H1 (cell line): ENCODE data around the gene CYB561.
A peak's percentile ranks its signal among the peaks of the same experiment; 100 is the strongest.

Experiments used
- CEBPB ChIP-seq: IDR thresholded peaks from 2 replicates; pipeline ENCODE4 v1.6.1; 2012; ENCODE audit warnings: low read depth, low read length
- CHD2 ChIP-seq: IDR thresholded peaks from 2 replicates; pipeline ENCODE4 v1.6.1; 2012; ENCODE audit warnings: low read length, improper control_type of control experiment
- EP300 ChIP-seq, 2 experiments: IDR thresholded peaks; 1 replicate in 1 of 2; 2 replicates in 1 of 2; pipeline ENCODE4 v1.6.1; 2011 to 2012; ENCODE audit warnings: low read depth in 2 of 2, low read length in 2 of 2, mild to moderate bottlenecking in 2 of 2, borderline replicate concordance in 1 of 2, inconsistent platforms in 1 of 2, moderate library complexity in 1 of 2
- EZH2 ChIP-seq: fragments of 200-600 bp; sonication (generic); IDR thresholded peaks from 2 replicates; pipeline ENCODE4 v1.7.1; 2012; ENCODE audit warnings: low read depth, mild to moderate bottlenecking, moderate library complexity, low read length, inconsistent platforms; ENCODE audit not compliant: severe bottlenecking
- HDAC2 ChIP-seq, 2 experiments: fragments of 300-600 bp in 1 of 2; sonication (generic) in 1 of 2; IDR thresholded peaks; 2 replicates each; pipeline ENCODE4 v1.6.1; 2011 to 2012; ENCODE audit warnings: low read depth in 2 of 2, low read length in 2 of 2, mild to moderate bottlenecking in 2 of 2, moderate library complexity in 2 of 2, borderline replicate concordance in 1 of 2, inconsistent platforms in 1 of 2
- KDM1A ChIP-seq: fragments of 200-600, 300-600 bp; sonication (generic); IDR thresholded peaks from 2 replicates; pipeline ENCODE4 v1.7.1; 2016; ENCODE audit warnings: mild to moderate bottlenecking, low read length, borderline replicate concordance
- POLR2A ChIP-seq, 2 experiments: IDR thresholded peaks; 1 replicate in 1 of 2; 2 replicates in 1 of 2; pipeline ENCODE4 v1.6.1; 2011; ENCODE audit warnings: low read depth in 2 of 2, low read length in 2 of 2, mild to moderate bottlenecking in 2 of 2; ENCODE audit errors: control extremely low read depth in 1 of 2
- RAD21 ChIP-seq, 2 experiments: IDR thresholded peaks in 1 of 2; conservative IDR thresholded peaks in 1 of 2; 2 replicates each; pipeline ENCODE4 v1.6.1; 2011; ENCODE audit warnings: low read depth in 2 of 2, low read length in 2 of 2, improper control_type of control experiment in 1 of 2, inconsistent platforms in 1 of 2, mild to moderate bottlenecking in 1 of 2, moderate library complexity in 1 of 2
- RFX5 ChIP-seq: IDR thresholded peaks from 2 replicates; pipeline ENCODE4 v1.6.1; 2011; ENCODE audit warnings: low read depth, low read length, improper control_type of control experiment, borderline replicate concordance
- TAF1 ChIP-seq: IDR thresholded peaks from 2 replicates; pipeline ENCODE4 v1.6.1; 2011; ENCODE audit warnings: mild to moderate bottlenecking, low read depth, low read length
- TCF12 ChIP-seq: IDR thresholded peaks from 2 replicates; pipeline ENCODE4 v1.6.1; 2011; ENCODE audit warnings: low read depth, mild to moderate bottlenecking, low read length
- TF ChIP-seq, protein P1 (sequence below), 3 experiments: IDR thresholded peaks; 1 replicate in 2 of 3; 2 replicates in 1 of 3; pipeline versions ENCODE4 v1.5.1 to v1.6.1; 2011; ENCODE audit warnings: low read length in 3 of 3, mild to moderate bottlenecking in 3 of 3, inconsistent platforms in 2 of 3, low read depth in 1 of 3, moderate library complexity in 1 of 3; ENCODE audit not compliant: insufficient read depth in 1 of 3; ENCODE audit errors: control extremely low read depth in 1 of 3

DNA sequence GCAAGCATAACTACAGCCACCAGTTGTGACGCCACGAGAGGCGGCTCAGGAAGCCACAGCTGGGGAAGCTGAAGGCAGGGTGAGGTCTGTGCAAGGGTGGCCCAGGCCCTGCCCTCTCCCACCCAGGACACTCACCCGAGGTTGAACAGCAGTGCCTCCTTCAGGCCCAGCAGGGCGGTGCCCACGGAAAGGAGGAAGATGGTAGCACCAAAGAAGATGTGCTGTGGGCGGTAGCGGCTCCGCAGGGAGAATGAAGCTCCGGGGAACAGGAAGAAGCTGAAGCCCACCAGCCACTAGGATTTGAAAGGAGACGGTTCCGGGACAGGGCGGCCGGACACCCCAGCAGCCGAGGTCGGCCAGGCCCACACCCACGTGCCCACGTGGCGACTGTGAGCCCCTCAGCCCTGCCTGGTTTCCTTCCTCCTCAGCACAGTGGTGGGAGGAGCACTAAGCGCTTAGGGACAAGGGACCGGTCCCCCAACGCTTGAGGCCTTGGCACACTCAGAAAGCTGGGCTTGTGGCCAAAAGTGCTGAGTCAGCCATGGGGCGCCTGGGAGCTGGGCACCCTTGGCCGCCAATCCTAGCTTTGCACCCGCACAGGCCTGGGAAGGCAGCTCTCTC, 11.0 kb downstream of the CYB561 start:
- TF ChIP-seq, protein P1, sequence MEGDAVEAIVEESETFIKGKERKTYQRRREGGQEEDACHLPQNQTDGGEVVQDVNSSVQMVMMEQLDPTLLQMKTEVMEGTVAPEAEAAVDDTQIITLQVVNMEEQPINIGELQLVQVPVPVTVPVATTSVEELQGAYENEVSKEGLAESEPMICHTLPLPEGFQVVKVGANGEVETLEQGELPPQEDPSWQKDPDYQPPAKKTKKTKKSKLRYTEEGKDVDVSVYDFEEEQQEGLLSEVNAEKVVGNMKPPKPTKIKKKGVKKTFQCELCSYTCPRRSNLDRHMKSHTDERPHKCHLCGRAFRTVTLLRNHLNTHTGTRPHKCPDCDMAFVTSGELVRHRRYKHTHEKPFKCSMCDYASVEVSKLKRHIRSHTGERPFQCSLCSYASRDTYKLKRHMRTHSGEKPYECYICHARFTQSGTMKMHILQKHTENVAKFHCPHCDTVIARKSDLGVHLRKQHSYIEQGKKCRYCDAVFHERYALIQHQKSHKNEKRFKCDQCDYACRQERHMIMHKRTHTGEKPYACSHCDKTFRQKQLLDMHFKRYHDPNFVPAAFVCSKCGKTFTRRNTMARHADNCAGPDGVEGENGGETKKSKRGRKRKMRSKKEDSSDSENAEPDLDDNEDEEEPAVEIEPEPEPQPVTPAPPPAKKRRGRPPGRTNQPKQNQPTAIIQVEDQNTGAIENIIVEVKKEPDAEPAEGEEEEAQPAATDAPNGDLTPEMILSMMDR (IDR thresholded peaks at IDR 0.05; ENCODE audit: control extremely low read depth in 1 of 3, insufficient read depth in 1 of 3, low read depth in 1 of 3, low read length in 3 of 3): peak; percentile 37 to 68 (median 66); a peak in 3 of 4 replicates
- TF ChIP-seq HDAC2 (IDR thresholded peaks at IDR 0.05; ENCODE audit: borderline replicate concordance in 1 of 2, low read depth in 2 of 2, low read length in 2 of 2) (no peak), EP300 (IDR thresholded peaks at IDR 0.05; ENCODE audit: borderline replicate concordance in 1 of 2, low read depth in 2 of 2, low read length in 2 of 2) (no peak), RFX5 (no peak), POLR2A (IDR thresholded peaks at IDR 0.05; ENCODE audit: control extremely low read depth in 1 of 2, low read depth in 2 of 2, low read length in 2 of 2) (no peak), KDM1A (no peak), EZH2 (no peak), RAD21 (IDR thresholded peaks at IDR 0.05 in 1 of 2, conservative IDR thresholded peaks at IDR 0.05 in 1 of 2; ENCODE audit: low read depth in 2 of 2, low read length in 2 of 2) (peak; percentile 32 to 49), CHD2 (no peak), TCF12 (no peak), CEBPB (no peak), TAF1 (no peak)
